HG02610 (cell line): ENCODE data around the gene FPR3.
"Not testable (repeated sequence)": the region's sequence is repeated elsewhere in the genome, so short reads cannot be mapped to it uniquely, and the experiment has no call there.

Experiments
- ATAC-seq: cut with Tn5 transposase; IDR thresholded peaks from one replicate; pipeline ENCODE4 v1.9.1; 2021; ENCODE audit warnings: mild to moderate bottlenecking, moderate library complexity; ENCODE audit not compliant: unreplicated experiment

Gene FPR3

DNA sequence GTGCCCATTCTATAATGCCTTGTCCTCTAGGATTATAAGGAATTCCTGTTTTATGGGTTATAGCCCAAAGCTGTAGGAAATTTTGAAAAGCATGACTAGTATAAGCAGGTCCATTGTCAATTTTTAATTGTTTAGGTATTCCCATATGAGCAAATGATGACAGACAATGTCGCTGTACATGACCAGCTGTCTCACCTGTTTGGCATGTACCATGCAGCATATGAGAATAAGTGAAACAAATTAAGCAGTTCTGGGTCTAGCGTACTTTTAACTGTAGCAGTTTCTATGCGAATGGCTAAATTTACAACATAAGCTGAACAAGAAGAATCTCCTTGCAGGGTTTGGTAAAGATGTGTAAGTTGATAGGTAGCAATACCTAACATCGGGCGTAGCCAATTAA is 11.6 kb downstream of the FPR3 start:
- ATAC-seq = not testable (repeated sequence)

DNA sequence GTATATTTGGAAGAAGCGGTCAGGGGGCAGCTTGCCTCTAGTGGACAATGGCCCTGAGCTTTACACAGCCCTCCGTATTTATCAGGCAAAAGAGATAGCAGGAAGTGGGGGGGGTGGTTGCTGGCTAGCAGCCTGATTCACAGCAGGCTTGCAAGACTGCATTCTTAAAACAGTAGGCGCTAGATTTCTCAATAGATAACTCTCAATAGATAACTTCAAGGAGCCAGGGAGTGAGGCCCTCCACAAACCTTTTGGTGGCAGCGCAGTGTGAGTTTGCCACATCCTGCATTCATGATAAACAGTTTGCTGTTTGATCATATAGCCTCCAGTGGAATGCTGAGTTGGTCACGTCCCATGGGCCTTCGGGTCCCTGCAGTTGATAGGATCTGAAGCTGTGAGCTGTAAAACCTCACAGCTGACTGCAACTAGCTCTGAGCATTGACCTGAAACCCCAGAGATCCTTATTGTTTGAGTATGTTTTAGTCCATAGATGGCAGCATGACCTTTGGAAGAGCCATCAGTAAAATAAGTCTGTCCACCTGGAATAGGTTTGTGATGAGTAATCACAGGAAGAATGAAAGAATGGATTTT is 12.2 kb downstream of the FPR3 start:
- no peak for ATAC-seq

DNA sequence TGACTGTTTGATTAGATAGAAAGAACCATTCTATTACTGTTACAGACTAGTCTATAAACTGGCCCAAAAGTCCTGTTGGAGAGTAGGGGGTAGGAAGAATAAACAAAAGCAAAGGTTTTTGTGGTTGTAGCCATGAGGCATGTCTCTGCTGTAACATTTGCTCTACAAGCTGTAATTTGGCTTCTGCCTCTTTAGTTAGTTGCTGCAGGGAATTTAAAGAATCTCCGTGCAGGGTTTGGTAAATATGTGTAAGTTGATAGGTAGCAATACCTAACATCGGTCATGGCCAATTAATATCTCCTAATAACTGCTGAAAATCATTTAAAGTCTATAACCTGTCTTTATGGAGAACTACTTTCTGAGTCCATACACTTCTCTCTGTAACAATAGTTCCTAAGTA is 13.0 kb downstream of the FPR3 start:
- ATAC-seq = no peak

DNA sequence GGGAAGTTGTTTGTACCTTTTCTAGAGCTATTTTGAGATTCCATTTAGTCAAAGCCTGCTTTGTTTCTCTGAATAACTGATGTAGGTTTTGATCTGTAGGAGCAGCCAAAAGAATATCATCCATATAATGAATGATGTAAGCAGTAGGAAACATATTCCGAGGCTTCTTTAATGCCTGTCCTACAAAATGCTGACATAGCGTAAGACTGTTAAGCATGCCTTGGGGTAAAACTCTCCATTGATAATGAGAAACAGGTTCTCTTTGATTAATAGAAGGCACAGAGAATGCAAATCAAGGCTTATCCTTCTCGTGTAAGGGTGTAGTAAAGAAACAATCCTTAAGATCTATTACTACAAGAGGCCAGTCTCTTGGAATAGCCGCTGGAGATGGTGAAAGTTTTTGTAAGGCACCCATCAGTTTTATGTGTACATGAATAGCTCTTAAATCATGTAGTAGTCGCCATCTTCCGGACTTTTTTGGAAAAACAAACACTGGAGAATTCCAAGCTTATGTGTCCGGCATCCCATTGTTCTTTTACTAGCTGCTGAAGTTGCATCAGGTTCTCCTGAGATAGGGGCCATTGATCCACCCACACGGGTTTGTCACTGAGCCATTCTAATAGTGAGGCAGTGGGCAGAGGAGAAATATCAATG is 13.5 kb downstream of the FPR3 start:
- ATAC-seq = no peak

DNA sequence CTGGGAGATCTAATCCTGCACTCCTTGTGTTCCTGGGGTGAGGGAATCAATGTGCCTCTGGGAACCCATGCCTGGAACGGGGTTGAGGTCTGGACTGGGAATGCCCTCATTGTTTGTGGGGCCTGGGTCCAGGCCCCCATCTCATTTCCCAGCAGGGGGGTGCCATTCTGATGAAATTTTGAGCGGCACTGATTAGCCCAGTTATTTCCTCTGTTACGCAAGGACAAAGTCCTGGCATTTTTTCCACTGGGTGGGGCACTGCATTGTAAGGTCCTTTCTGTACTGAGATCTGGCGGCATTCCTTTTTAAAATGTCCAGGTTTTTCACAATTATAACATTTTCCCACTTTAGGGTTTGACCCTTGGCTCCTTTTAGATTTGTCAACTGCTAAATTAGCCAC is 14.8 kb downstream of the FPR3 start:
- ATAC-seq = no peak

DNA sequence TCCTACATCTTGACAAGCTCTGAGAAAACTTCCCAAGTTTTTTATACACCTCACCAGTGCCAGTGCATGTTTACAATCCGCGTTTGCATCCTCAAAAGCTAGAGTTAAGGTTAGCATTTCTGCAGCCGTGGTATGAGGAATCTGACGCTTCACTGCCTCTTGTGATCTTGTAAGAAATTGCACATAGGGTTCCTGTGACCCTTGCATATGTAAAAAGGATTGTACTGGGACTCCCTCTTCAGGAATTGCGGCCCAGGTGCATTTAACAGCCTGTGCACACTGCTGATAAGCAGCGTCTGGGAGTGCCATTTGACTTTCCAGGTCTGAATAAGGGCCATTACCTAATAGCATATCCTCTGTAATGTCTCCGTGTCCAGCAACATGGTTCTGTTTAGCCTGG is 15.3 kb downstream of the FPR3 start:
- ATAC-seq = no peak

DNA sequence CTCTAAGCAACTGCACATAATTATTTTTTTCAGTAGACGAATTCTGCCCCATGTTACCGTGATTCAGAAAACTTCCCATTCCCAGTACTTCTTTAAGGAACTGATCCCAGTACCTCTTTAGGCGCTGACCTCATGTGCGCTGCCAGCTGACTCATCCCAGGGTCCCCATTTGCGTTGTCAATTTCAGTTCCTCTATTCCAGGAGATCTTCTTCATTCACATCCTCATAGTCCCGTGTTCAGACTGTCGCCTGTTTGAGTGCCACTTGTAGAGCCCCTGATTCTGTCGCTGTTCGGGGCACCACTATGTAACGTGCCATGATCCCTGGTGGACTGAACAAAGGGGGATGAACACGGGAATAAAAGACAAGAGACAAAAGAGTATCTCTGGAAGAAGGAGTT is 16.4 kb downstream of the FPR3 start:
- no peak for ATAC-seq

DNA sequence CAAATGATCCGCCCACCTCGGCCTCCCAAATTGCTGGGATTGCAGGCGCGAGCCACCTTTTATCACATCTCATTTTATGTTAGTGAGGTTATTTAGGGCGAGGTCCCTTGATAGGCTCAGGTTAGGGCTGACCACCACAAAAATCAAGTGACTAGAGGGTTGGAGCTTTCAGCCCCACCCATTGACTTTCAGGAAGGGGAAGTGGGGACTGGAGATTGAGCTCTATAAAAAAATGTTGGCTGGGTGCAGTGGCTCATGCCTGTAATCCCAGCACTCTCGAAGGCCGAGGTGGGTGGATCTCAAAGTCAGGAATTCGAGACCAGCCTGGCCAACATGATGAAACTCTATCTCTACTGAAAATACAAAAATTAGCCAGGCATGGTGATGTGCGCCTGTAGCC is 20.1 kb downstream of the FPR3 start:
- ATAC-seq = no peak

DNA sequence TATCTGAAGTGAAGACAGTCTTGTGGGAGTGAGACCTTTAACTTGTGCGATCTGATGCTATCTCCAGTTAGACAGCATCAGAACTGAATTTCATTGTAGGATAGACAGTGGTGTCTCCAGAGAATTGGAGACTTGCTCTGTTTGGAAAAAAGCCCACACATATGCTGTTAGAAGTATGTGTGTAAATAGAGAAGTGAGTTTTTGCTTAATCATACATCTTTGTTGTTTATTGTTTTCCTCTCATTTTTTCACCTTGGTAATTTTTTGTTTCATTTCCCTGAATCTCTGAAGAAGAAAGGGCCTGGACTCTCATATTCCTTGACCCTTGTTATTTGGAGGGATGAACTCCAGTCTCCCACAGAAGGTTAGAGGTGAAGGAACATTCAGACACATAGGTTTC is 21.8 kb downstream of the FPR3 start:
- no peak for ATAC-seq

DNA sequence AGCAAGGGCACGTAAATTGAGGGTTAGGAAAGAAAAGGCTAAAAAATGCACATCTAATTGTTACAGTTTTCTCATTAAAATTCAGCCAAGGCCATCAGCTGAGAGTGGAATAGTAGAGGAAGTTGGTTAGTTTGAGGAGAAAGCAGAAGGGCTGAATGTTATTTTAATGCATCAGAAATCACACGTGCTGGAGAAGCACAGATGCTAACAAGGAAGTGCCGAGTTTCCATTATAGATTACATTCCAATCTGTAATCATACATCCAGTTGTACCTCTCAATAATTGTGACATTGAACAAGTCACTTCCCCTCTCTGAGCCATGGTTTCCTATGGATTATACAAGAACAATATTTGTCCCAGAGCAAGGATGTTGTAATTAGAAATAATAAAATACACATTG is 25.1 kb downstream of the FPR3 start:
- no peak for ATAC-seq

DNA sequence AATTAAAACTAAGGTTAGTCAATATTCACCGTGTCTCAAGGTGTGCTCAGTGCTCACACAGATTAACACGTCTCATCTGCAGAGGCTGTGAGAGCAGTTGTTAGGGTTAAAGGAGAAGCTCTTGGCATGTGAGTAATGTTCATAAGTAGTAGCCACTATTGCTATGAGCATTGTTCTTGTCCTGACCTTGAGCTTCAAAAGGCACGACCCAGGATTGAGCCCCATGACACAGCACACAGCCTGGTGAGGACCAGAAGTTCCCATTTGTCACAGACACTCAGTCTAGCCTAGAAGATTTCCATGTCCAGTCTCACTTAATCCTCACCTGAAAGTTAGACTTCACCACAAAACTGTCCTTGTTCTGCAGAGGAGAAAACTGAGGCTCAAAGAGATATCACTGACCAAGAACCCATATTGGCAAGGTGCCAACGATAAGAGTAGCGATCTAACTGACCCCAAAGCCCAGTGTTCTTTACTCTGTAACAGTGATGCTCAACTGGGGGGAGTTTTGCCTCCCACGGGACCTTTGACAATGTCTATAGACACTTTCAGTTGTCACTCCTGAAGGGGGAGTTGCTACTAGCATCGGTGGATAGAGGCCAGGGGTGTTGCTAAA is 26.0 kb downstream of the FPR3 start:
- ATAC-seq = no peak

DNA sequence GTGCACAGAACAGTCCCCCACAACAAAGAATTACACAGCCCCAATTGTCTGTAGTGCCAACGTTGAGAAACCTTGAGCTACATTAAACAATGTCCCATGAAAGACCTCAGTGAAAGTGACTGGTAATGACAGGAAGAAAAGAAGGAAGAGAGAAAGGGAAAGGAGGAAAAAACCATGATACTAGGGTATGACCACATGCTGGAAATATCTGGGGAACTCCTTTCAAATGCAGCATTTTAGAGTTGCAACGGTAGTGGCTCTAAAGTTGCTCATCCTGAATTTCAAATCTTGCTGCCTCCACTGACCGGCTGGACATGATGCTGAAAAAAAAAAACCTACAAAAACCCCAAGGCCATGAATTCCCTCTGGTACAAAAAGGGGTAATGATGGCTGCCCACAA is 26.5 kb downstream of the FPR3 start:
- no peak for ATAC-seq

DNA sequence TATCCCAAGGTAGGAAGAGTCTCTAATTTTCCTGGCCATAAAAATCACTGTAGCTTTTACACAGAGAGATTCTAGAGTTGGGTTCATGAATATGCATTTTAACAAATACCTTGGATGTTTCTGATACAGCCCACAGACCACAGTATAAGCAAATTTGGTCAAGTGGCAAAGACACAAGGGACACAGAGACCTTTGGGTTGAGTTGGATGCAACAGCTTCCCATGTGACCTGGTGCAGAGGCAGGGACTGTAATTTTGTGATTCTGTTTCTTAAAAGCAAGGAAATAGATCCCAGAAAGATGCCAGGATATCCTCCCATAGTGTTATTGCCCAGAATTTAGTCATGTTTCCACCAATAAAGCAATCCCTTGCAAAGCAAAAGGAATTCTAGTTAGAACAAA is 27.0 kb downstream of the FPR3 start:
- no peak for ATAC-seq

DNA sequence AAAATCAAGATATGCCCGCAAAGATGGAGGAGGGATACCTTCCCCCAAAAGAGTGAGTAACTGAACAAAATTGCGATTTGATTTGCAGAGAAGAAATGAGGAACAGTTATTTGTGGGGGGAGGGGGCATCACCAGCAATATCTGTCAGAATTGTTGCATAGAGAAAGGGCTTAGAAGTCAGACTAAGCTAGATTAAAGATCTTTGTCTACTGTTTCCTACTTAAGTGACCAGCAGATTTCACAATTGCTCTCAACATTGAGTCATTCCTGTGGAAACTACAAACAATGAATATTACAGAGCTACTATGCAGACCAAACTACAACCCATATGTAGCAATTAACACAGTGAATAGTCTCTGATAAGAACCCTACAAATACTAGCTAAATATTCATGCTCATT is 27.4 kb downstream of the FPR3 start:
- ATAC-seq = no peak

DNA sequence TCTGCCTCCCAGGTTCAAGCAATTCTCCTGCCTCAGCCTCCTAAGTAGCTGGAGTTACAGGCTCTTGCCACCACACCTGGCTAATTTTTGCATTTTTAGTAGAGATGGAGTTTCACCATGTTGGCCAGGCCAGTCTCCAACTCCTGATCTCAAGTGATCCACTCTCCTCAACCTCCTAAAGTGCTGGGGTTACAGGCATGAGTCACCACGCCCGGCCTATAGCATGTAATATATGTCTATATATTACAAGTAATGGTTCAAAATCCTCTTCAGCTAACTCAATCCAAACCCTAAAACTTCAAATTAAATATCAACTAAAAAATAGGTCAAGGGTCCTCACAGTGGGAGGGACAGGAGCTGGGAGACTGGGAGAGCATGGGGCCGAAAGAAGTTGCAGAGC is 28.0 kb downstream of the FPR3 start:
- no peak for ATAC-seq

DNA sequence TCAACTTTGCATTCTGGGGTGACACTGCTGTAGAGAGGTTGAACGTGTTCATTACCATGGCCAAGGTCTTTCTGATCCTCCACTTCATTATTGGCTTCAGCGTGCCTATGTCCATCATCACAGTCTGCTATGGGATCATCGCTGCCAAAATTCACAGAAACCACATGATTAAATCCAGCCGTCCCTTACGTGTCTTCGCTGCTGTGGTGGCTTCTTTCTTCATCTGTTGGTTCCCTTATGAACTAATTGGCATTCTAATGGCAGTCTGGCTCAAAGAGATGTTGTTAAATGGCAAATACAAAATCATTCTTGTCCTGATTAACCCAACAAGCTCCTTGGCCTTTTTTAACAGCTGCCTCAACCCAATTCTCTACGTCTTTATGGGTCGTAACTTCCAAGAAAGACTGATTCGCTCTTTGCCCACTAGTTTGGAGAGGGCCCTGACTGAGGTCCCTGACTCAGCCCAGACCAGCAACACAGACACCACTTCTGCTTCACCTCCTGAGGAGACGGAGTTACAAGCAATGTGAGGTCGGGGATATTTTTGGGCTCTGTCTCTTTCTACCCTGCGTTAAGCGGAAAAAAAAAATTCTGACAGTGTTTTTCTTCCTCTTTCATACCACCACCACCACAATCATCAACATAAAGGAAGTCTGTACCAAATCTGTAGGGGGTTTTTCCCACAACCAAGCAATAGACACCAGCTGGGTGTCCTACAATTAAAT is 29.5 kb downstream of the FPR3 start:
- ATAC-seq = no peak

DNA sequence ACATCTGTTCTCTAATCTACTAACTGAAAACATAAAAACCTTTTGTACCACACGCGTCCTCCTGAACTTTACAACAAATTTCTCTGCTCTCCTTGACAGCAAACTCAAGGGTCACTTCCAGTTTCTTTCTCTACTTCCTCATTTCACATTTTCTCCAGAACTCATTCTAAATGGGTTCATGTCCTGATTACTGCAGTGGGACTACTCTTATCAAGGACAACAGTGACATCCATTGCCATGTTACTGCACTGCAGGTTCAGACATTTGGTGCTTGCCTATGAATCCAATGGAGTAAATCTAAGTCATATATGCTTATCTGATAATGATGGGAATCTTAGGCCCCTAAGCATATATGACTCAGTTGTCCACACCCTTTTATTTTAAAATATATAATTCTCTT is 35.3 kb downstream of the FPR3 start:
- no peak for ATAC-seq

DNA sequence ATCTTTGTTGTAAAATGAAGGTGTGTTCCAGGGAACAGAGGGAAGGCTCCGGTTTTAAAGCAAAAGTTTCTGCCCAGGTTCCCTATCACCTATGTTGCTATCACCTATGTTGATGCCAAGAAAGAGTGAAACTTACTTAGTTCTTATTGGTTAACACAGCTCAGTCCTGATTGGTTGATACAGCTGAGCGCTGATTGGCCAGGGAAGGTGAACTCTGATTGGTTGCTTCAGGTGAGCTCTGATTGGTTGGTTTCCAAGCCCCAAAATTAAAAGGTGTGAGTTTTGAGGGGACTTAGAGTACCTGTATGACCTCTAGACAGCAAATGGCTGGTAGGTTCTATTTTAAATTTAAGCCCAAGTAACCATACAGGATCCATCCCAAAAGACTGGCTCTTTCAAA is 42.2 kb downstream of the FPR3 start:
- no peak for ATAC-seq

DNA sequence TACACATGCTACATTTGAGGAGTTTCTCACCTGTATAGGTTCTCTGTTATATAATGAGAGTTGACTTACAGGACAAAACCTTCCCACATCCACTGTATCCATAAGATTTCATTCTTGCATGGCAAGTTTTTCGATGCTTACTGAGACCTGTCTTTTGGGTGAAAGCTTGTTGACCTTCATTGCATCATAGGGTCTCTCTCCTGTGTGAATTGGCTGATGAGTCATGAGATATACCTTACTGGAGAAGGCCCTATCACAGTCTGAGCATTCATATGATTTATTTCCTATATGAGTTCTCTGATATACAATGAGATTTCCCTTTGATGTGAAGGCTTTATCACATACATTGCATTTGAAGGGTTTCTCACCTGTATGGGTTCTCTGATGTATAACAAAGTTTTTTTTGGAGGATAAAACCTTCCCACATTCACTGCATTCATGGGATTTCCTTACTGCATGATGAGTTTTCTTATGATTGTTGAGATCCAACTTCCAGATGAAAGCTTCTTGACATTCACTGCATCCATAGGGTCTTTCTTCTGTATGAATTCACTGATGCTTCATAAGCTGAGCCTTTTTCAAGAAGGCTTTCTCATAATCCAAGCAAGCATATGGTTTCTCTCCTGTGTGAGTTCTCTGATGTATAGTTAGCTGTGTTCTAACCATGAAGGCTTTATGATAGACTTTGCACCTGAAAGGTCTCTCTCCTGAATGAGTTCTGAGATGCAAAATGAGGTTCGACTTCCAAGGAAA is 67.1 kb downstream of the FPR3 start:
- ATAC-seq = no peak

DNA sequence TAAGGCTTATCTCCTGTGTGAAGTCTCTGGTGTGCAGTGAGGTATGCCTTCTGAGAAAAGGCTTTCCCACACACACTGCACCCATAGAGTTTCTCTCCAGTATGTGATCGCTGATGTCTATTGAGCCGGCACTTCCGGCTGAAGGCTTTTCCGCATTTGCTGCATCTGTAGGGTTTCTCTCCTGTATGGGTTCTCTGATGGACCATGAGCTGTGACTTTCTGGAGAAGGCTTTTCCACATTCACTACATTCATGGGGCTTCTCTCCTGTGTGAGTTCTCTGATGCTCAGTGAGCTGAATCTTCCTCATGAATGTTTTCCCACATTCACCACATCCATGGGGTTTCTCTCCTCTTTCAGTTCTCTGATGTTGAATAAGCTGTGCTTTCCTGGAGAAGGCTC is 78.1 kb downstream of the FPR3 start:
- no peak for ATAC-seq
